OCI-LY7 (cell line): Measurements from ENCODE around the gene MYO16.

ENCODE experiments used
- CTCF ChIP-seq: fragments of 200-600 bp; sonication (generic); conservative IDR thresholded peaks from 2 replicates; pipeline ENCODE4 v1.5.1; 2014; ENCODE audit warnings: mild to moderate bottlenecking, antibody characterized with exemption, low read length, moderate library complexity, mixed read lengths
- EZH2phosphoT487 ChIP-seq: fragments of 200-600 bp; sonication (generic); IDR thresholded peaks from 2 replicates; pipeline ENCODE4 v1.6.1; 2018; ENCODE audit warnings: low read depth, borderline replicate concordance, mild to moderate bottlenecking, mixed run types, antibody characterized with exemption, low read length, moderate library complexity, mixed read lengths

GRCh38 chr13:109074436-109074835 lies 445.0 kb downstream of the MYO16 start:
- TF ChIP-seq CTCF (no peak), EZH2phosphoT487 (no peak)
